ENCODE measurements around the gene ITPKA. TPM values are rescaled to one million over a fixed set of nuclear protein-coding genes. Genes with fewer than 3 reads are reported as not detected.
"Not testable (repeated sequence)": the region's sequence is repeated elsewhere in the genome, so short reads cannot be mapped to it uniquely, and the experiment has no call there.

Gene ITPKA
- total RNA-seq, result 1 to 10 TPM in 2 of 4 donors, not detected in 2; 1.6 to 3.7 TPM

DNA sequence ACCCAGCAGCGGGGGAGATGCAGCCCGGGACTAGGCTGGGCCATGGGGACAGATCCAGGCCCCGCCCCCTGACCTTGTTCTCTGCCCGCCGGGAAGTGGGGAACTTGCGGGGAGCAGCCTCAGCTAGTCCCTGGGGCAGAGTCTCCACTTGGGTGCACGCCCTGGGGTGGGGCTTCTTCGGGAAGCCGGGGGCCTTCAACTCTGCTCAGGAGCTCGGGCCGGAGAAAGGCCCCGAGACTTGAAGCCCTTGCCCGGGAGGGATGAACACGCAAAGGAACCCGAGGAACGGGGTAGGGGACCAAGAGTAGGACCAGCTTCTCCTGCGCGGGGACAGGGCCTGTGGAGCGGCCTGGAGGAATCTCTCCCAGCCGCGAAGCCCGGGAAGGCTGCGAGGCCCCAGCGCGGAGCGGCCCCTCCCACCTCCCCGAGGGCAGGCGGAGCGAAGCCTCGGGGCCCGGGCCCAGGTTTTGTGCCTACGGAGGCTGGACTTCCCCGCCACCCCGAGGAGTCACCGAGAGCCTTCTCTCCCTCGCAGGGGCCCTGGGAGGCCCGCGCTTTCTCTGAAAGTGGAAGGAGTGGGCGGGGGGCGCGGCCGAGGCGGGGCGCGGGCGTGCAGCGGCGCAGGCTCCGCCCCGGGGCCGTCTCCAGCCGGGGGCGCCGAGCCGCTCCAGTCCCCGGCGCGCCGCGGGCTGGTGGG lies at the start of gene ITPKA:
TSS of gene ITPKA (plus strand) at position 670 of the 697 bp plus-strand sequence. CDS start 54 bp downstream, outside the sequence.
- 0 to 1% methylated on average over 23 to 51 of the region's 60 CpGs for WGBS, 2 donors
- intact Hi-C loops (cut with DNase I; ENCODE audit: low total_unique reads), result no loop called here
- peak within 1 kb of the TSS; percentile 40 for H3K4me3 ChIP-seq (ENCODE audit: low read depth, poor library complexity, severe bottlenecking)
- peak; percentile 51 to 93 for DNase-seq (ENCODE audit: low spot score in 2 of 2)
- no peak for TF ChIP-seq POLR2A (IDR thresholded peaks at IDR 0.05)
- TF ChIP-seq, protein P1, sequence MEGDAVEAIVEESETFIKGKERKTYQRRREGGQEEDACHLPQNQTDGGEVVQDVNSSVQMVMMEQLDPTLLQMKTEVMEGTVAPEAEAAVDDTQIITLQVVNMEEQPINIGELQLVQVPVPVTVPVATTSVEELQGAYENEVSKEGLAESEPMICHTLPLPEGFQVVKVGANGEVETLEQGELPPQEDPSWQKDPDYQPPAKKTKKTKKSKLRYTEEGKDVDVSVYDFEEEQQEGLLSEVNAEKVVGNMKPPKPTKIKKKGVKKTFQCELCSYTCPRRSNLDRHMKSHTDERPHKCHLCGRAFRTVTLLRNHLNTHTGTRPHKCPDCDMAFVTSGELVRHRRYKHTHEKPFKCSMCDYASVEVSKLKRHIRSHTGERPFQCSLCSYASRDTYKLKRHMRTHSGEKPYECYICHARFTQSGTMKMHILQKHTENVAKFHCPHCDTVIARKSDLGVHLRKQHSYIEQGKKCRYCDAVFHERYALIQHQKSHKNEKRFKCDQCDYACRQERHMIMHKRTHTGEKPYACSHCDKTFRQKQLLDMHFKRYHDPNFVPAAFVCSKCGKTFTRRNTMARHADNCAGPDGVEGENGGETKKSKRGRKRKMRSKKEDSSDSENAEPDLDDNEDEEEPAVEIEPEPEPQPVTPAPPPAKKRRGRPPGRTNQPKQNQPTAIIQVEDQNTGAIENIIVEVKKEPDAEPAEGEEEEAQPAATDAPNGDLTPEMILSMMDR (IDR thresholded peaks at IDR 0.05), result no peak

DNA sequence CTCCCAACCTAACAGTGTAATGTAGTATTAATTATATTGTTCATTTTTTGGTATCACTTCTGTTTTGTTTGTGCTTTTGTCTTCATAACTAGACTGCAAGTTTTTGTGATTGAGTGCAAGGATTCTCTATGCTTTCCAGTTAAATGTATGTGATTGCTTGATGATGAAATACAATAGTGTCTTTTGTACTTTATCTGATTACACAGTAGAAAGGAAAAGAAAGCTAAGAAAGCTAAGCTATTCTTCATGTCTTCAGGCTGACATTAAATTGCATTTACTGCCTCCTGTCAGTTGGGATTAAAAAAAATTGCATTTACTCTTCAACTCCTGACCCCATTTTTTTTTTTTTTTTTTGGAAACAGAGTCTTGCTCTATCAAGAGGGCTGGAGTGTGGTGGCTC lies 48.3 kb upstream of the ITPKA start:
- DNase-seq (ENCODE audit: low spot score in 2 of 2), result no peak
- intact Hi-C loops (cut with DNase I; ENCODE audit: low total_unique reads), result no loop called here
- no peak overlapping the region for H3K4me3 ChIP-seq (ENCODE audit: low read depth, poor library complexity, severe bottlenecking)
- TF ChIP-seq, protein P1 (IDR thresholded peaks at IDR 0.05), result no peak
- no peak for TF ChIP-seq POLR2A (IDR thresholded peaks at IDR 0.05)

DNA sequence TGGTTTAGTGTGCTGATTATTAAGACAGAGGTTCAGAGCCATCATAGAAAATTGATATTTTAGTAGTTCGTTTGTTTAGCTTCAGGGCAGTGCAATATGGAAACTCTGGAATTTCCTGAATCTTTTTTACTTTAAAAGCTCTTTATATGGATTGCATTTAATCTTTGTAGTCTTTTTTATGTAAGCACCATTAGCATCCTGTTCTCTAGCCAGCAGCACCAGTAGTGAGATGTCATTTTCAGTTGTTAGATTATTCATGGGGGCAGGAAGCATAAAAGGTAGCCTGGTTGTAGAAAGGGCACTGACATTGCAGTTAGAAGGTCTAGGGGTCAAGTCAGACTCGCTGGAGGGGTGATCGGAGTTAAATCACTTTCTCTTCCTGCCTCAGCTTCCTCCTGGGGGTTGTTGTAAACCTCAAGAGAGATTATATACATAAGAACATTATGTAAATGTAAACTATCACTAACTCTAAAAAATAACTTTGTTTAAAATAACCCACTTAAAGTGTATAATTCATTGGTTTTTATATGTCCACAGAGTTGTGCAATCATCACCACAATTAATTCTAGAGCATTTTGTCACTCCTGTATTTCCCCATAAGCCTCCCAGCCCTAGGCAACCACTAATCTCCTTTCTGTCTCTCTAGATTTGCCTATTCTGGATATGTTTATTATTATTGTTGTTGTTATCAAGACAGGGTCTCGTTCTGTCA lies 31.4 kb upstream of the ITPKA start:
- WGBS, 2 donors, result 80 to 82% methylated on average over 4 of the region's 4 CpGs
- no peak for TF ChIP-seq POLR2A (IDR thresholded peaks at IDR 0.05)
- H3K4me3 ChIP-seq (ENCODE audit: low read depth, poor library complexity, severe bottlenecking), result no peak overlapping the region
- intact Hi-C loops (cut with DNase I; ENCODE audit: low total_unique reads), result no loop called here
- no peak for DNase-seq (ENCODE audit: low spot score in 2 of 2)

DNA sequence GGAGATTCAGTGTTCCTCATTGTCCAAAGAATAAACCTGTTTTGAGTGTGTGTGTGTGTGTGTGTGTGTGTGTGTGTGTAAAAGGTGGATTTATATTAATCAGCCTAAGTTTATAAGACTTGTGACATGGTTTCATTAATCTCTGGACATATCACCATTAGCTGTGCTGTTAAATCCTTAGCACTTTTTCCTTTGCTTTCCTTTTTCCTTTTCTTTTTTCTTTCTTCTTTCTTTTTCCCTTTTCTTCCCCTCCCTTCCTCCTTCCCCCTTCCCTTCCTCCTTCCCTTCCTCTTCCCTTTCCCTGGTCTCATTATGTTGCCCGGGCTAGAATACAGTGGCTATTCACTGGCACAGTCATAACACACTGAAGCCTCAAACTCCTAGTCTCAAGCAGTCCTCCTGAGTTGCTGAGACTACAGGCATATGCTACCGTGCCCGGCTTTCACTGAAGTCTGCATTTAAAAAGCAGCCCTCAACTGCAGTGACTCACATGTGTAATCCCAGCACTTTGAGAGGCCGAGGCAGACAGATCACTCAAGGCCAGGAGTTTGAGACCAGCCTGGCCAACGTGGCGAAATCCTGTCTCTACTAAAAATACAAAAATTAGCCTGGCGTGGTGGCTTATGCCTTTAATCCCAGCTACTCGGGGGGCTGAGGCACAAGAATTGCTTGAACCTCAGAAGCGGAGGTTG lies 28.6 kb upstream of the ITPKA start:
- TF ChIP-seq, protein P1 (IDR thresholded peaks at IDR 0.05), result no peak
- no peak for TF ChIP-seq POLR2A (IDR thresholded peaks at IDR 0.05)
- H3K4me3 ChIP-seq (ENCODE audit: low read depth, poor library complexity, severe bottlenecking), result no peak overlapping the region
- intact Hi-C loops (cut with DNase I; ENCODE audit: low total_unique reads), result no loop called here
- 91 to 92% methylated on average over 9 of the region's 9 CpGs for WGBS, 2 donors
- DNase-seq (ENCODE audit: low spot score in 2 of 2), result no peak

DNA sequence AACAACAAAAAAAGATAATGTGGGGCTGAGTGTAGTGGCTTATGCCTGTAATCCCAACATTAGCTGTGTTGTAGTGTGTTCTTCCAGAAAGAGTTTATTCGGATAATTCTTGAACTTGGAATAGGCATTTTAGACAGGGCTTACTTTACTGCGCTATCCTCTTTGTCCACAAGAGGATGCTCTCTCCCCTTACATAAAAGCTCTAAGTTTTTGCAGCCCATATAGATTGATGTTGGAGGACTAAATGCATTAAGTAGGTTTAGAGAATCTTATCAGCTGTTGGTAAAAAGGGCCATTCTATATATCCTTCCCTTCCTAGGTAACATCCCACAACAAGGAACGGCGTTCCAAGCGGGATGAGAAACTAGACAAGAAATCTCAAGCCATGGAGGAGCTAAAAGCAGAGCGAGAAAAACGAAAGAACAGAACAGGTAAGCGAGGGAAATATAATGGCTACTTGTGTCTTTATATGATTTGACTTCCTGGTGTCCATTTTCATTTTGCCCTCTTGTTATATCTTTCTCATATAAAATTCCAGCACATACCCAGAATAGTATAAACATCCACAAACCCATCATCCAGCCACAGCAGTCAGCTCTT lies 27.8 kb upstream of the ITPKA start:
- WGBS, 2 donors, result 83 to 86% methylated on average over 8 of the region's 8 CpGs
- H3K4me3 ChIP-seq (ENCODE audit: low read depth, poor library complexity, severe bottlenecking), result no peak overlapping the region
- no peak for DNase-seq (ENCODE audit: low spot score in 2 of 2)
- intact Hi-C loops (cut with DNase I; ENCODE audit: low total_unique reads), result no loop called here
- TF ChIP-seq, protein P1 (IDR thresholded peaks at IDR 0.05), result no peak
- TF ChIP-seq POLR2A (IDR thresholded peaks at IDR 0.05), result no peak

DNA sequence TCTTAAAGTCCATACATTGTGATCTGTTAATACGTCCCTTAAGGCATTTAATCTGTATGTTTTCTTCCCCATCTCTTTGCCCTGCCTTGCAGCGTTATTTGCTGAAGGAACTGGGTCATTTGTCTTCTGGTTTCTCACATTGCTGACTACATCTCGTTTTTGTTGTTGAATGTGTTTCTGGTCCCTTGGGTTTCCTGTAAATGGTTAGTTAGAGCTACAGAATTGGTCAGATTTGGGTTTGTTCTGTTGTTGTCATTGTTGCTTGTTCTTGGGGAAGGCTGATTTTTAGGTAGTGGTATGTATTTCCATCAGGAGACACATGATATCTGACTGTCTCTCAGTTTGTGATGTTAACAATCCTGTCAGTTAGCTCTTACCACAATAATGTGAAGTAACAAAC lies 27.0 kb upstream of the ITPKA start:
- DNase-seq (ENCODE audit: low spot score in 2 of 2), result no peak
- H3K4me3 ChIP-seq (ENCODE audit: low read depth, poor library complexity, severe bottlenecking), result no peak overlapping the region
- TF ChIP-seq, protein P1 (IDR thresholded peaks at IDR 0.05), result no peak
- TF ChIP-seq POLR2A (IDR thresholded peaks at IDR 0.05), result no peak
- WGBS, 2 donors, result 85 to 89% methylated on average over 3 of the region's 3 CpGs
- intact Hi-C loops (cut with DNase I; ENCODE audit: low total_unique reads), result no loop called here

DNA sequence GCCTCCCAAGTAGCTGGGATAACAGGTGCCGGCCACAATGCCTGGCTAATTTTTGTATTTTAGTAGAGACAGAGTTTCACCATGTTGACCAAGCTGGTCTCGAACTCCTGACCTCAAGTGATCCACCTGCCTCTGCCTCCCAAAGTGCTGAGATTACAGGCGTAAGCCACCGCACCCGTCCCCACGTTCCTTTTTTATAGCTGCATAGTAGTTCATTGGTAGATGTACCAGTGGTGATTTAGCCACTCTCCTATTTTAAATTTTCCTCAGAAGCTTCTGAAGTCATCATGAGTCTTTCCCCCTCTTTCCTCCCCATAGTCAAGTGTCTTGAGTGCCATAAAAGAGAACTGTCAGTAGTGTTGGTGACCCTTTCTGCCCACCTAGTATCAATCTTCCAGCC lies 24.0 kb upstream of the ITPKA start:
- H3K4me3 ChIP-seq (ENCODE audit: low read depth, poor library complexity, severe bottlenecking); intact Hi-C loops (cut with DNase I; ENCODE audit: low total_unique reads); DNase-seq (ENCODE audit: low spot score in 2 of 2): not testable (repeated sequence)
- WGBS, 2 donors, result 97 to 99% methylated on average over 6 of the region's 6 CpGs
